ENCODE measurements around the gene ABCC12. TPM values are rescaled to one million over a fixed set of nuclear protein-coding genes. Genes with fewer than 3 reads are reported as not detected.

The ABCC12 gene
- polyA plus RNA-seq, 1 donor (not counting 4 experiments of a cell fraction or from before 2014, with no cell fraction given): not detected

DNA sequence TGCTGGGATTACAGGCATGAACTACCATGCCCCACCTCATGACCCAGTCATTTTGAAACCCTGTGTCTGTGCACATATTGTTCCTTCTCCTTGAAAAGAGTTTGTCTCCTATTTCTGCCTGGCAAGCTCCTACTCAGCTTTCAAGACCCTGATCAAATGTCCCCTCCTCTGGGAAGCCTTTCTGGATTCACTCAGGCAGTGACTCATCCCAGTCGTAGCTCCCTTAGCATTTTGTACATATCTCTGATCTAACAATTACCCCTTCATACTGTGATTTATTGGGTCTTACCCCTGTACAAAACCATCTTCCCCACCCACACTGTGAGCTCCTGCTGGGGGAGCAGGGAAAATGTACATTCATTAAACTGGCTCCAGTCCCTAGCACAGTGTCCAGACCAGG is 18.1 kb upstream of the ABCC12 start:
- Histone ChIP-seq H2AFZ (ENCODE audit: control insufficient read depth, low read length) (no peak overlapping the region), H4K20me1 (ENCODE audit: control insufficient read depth, extremely low read depth, insufficient read depth, low read length) (no peaks in the 10 kb centered on the region), H3K4me1 (ENCODE audit: control insufficient read depth, extremely low read depth, insufficient read depth, low read length) (no peaks in the 10 kb centered on the region), H3K27ac (ENCODE audit: control insufficient read depth, insufficient read depth, low read length) (no peak overlapping the region), H3K9ac (ENCODE audit: control insufficient read depth, extremely low read depth, insufficient read depth, low read length) (no peak overlapping the region), H3K9me1 (ENCODE audit: control insufficient read depth, extremely low read depth, insufficient read depth, low read length) (no peaks in the 10 kb centered on the region), H3K36me3 (ENCODE audit: control insufficient read depth in 2 of 2, extremely low read depth in 1 of 2, insufficient read depth in 2 of 2, low read length in 2 of 2) (no peaks in the 10 kb centered on the region), H3K9me3 (ENCODE audit: control insufficient read depth, low read depth, low read length) (no peaks in the 10 kb centered on the region), H3K27me3 (ENCODE audit: control insufficient read depth, extremely low read depth, insufficient read depth, low read length) (no peaks in the 10 kb centered on the region), H3K4me2 (ENCODE audit: control insufficient read depth, extremely low read depth, insufficient read depth, low read depth, low read length) (no peak overlapping the region), H3K79me2 (ENCODE audit: control insufficient read depth, insufficient read depth, low read length) (no peaks in the 10 kb centered on the region), H3K4me3 (ENCODE audit: control insufficient read depth in 2 of 3, extremely low read depth in 1 of 3, insufficient read depth in 2 of 3, low read depth in 1 of 3, low read length in 3 of 3) (no peak overlapping the region)
- dilution Hi-C loops (cut with MboI; ENCODE audit: extremely low pct_ligation_motif_present, low sequenced_read_pairs): no loop called here
- DNase-seq (ENCODE audit: low read depth, low spot score) (no peak), FAIRE-seq (no peak)
- TF ChIP-seq EZH2 (IDR thresholded peaks at IDR 0.05; ENCODE audit: low read length): no peak
- TF ChIP-seq, protein P1, sequence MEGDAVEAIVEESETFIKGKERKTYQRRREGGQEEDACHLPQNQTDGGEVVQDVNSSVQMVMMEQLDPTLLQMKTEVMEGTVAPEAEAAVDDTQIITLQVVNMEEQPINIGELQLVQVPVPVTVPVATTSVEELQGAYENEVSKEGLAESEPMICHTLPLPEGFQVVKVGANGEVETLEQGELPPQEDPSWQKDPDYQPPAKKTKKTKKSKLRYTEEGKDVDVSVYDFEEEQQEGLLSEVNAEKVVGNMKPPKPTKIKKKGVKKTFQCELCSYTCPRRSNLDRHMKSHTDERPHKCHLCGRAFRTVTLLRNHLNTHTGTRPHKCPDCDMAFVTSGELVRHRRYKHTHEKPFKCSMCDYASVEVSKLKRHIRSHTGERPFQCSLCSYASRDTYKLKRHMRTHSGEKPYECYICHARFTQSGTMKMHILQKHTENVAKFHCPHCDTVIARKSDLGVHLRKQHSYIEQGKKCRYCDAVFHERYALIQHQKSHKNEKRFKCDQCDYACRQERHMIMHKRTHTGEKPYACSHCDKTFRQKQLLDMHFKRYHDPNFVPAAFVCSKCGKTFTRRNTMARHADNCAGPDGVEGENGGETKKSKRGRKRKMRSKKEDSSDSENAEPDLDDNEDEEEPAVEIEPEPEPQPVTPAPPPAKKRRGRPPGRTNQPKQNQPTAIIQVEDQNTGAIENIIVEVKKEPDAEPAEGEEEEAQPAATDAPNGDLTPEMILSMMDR (optimal IDR thresholded peaks at IDR 0.05 in 1 of 3, IDR thresholded peaks at IDR 0.05 in 1 of 3, conservative IDR thresholded peaks at IDR 0.05 in 1 of 3; ENCODE audit: extremely low read depth in 1 of 3, insufficient read depth in 2 of 3, low read length in 3 of 3): no peak

GRCh38 chr16:48172682-48173081 is 16.9 kb upstream of the ABCC12 start:
- no peak overlapping the region for H3K9ac ChIP-seq (ENCODE audit: control insufficient read depth, extremely low read depth, insufficient read depth, low read length)
- FAIRE-seq: no peak
- no peak overlapping the region for H3K4me3 ChIP-seq (ENCODE audit: control insufficient read depth in 2 of 3, extremely low read depth in 1 of 3, insufficient read depth in 2 of 3, low read depth in 1 of 3, low read length in 3 of 3)
- TF ChIP-seq EZH2 (IDR thresholded peaks at IDR 0.05; ENCODE audit: low read length): no peak
- TF ChIP-seq, protein P1 (optimal IDR thresholded peaks at IDR 0.05 in 1 of 3, IDR thresholded peaks at IDR 0.05 in 1 of 3, conservative IDR thresholded peaks at IDR 0.05 in 1 of 3; ENCODE audit: extremely low read depth in 1 of 3, insufficient read depth in 2 of 3, low read length in 3 of 3): no peak
- dilution Hi-C loops (cut with MboI; ENCODE audit: extremely low pct_ligation_motif_present, low sequenced_read_pairs): no loop called here
- H3K4me1 ChIP-seq (ENCODE audit: control insufficient read depth, extremely low read depth, insufficient read depth, low read length): no peaks in the 10 kb centered on the region
- H3K27me3 ChIP-seq (ENCODE audit: control insufficient read depth, extremely low read depth, insufficient read depth, low read length): no peaks in the 10 kb centered on the region
- no peaks in the 10 kb centered on the region for H4K20me1 ChIP-seq (ENCODE audit: control insufficient read depth, extremely low read depth, insufficient read depth, low read length)
- H3K27ac ChIP-seq (ENCODE audit: control insufficient read depth, insufficient read depth, low read length): no peak overlapping the region
- H3K36me3 ChIP-seq (ENCODE audit: control insufficient read depth in 2 of 2, extremely low read depth in 1 of 2, insufficient read depth in 2 of 2, low read length in 2 of 2): no peaks in the 10 kb centered on the region
- no peaks in the 10 kb centered on the region for H3K9me1 ChIP-seq (ENCODE audit: control insufficient read depth, extremely low read depth, insufficient read depth, low read length)
- DNase-seq (ENCODE audit: low read depth, low spot score): no peak
- no peaks in the 10 kb centered on the region for H3K9me3 ChIP-seq (ENCODE audit: control insufficient read depth, low read depth, low read length)
- H3K79me2 ChIP-seq (ENCODE audit: control insufficient read depth, insufficient read depth, low read length): no peaks in the 10 kb centered on the region
- no peak overlapping the region for H3K4me2 ChIP-seq (ENCODE audit: control insufficient read depth, extremely low read depth, insufficient read depth, low read depth, low read length)
- H2AFZ ChIP-seq (ENCODE audit: control insufficient read depth, low read length): no peak overlapping the region
